Natural killer cell treated with Interleukin-12 subunit alpha and Interleukin-12 subunit beta and Interleukin-15 and Interleukin-18, amount 100 ng/mL, for 72 hours (primary cell): ENCODE data around the gene NELFCD. TPM values are rescaled to one million over a fixed set of nuclear protein-coding genes. Genes with fewer than 3 reads are reported as not detected.
"Not testable (repeated sequence)": the region's sequence is repeated elsewhere in the genome, so short reads cannot be mapped to it uniquely, and the experiment has no call there.

ENCODE experiments used
- ATAC-seq, 2 donors: fragments of 150-1000 bp; cut with Tn5 transposase in 1 of 2; sonication (Bioruptor Pico), chemical (Tn5 transposase) in 1 of 2; 2 replicates each; pipeline ENCODE4 v1.10.0; 2021
- DNase-seq: peaks from one replicate; pipeline ENCODE4 v3.0.0; 2022; ENCODE audit warnings: low spot score
- H3K27ac Mint-ChIP-seq, 2 donors: 1 replicate in 1 of 2; 2 replicates in 1 of 2; pipeline ENCODE4 v1.8.0; 2022; ENCODE audit warnings: mixed read lengths in 2 of 2, mild to moderate bottlenecking in 1 of 2, moderate library complexity in 1 of 2
- H3K27me3 Mint-ChIP-seq, 2 donors: 1 replicate in 1 of 2; 2 replicates in 1 of 2; pipeline ENCODE4 v1.8.0; 2022; ENCODE audit warnings: mixed read lengths in 2 of 2
- H3K36me3 Mint-ChIP-seq: one replicate; pipeline ENCODE4 v1.8.0; 2022; ENCODE audit warnings: mixed read lengths
- H3K4me1 Mint-ChIP-seq, 2 donors: 1 replicate in 1 of 2; 2 replicates in 1 of 2; pipeline ENCODE4 v1.8.0; 2022; ENCODE audit warnings: low read depth in 2 of 2, mixed read lengths in 2 of 2, mild to moderate bottlenecking in 1 of 2
- H3K4me3 Mint-ChIP-seq: one replicate; pipeline ENCODE4 v1.8.0; 2022; ENCODE audit warnings: mixed read lengths
- H3K9me3 Mint-ChIP-seq: 2 replicates; pipeline ENCODE4 v1.8.0; 2022; ENCODE audit warnings: mixed read lengths
- total RNA-seq, 2 donors: library from RNA; stranded (reverse); gene quantifications; one replicate each; pipeline ENCODE4 v1.2.3, GENCODE V29; 2022

The NELFCD gene, protein sequence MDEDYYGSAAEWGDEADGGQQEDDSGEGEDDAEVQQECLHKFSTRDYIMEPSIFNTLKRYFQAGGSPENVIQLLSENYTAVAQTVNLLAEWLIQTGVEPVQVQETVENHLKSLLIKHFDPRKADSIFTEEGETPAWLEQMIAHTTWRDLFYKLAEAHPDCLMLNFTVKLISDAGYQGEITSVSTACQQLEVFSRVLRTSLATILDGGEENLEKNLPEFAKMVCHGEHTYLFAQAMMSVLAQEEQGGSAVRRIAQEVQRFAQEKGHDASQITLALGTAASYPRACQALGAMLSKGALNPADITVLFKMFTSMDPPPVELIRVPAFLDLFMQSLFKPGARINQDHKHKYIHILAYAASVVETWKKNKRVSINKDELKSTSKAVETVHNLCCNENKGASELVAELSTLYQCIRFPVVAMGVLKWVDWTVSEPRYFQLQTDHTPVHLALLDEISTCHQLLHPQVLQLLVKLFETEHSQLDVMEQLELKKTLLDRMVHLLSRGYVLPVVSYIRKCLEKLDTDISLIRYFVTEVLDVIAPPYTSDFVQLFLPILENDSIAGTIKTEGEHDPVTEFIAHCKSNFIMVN
- total RNA-seq = 100 to 1,000 TPM in 1 of 2 donors, 10 to 100 TPM in 1; 89.1 to 106 TPM

DNA sequence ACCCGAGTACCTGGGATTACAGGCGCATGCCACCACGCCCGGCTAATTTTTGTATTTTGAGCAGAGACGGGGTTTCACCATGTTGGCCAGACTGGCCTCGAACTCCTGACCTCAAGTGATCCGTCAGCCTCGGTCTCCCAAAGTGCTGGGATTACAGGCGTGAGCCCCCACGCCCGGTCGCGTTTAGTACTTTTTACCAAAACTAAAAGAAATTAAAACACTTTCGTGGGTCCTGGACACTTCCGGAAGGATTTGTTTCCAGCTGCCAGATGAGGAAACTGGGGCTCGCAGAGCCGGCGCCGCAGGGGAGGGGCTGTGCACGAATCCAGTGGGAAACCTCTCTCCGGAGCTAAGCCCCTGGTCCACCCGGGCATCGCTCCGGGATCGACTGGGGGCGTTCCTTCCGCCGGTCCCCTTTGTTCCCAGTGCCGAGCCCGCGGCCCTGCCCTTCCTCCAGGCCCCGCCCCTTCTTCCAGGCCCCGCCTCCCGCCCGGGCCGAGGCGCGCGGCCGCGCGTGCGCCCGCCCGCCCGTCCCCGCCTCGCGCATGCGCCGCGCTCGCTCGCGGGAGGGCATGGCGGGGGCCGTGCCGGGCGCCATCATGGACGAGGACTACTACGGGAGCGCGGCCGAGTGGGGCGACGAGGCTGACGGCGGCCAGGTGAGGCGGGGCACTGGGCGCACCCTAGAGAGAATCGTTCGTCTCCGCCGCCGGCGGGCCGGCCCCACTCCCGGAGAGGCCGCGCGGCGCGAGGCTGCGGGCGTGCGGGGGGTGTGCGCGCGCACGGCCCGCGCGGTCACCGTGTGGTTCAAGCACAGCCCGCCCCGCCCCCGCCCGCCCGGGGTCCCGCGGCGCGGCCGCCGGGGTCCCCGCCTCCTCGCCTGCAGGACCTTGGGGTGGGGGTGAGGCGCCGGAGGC is at the start of gene NELFCD:
Gene NELFCD, plus strand, starts transcription at position 546 of the 917 bp plus-strand sequence. Its CDS starts 54 bp downstream, at position 600.
- H3K4me1 Mint-ChIP-seq = peaks cover 21 to 33% of the 10 kb centered on the region in 2 donors
- peaks cover 3% of the 10 kb centered on the region for H3K9me3 Mint-ChIP-seq
- peak within 1 kb of the TSS; percentile 88 for H3K4me3 Mint-ChIP-seq
- H3K36me3 Mint-ChIP-seq = peaks cover 6% of the 10 kb centered on the region
- peak; percentile 90 to 95 for ATAC-seq
- peak within 1 kb of the TSS; percentile 65 to 83 for H3K27ac Mint-ChIP-seq
- peak; percentile 92 for DNase-seq
- H3K27me3 Mint-ChIP-seq = no peaks in the 10 kb centered on the region

DNA sequence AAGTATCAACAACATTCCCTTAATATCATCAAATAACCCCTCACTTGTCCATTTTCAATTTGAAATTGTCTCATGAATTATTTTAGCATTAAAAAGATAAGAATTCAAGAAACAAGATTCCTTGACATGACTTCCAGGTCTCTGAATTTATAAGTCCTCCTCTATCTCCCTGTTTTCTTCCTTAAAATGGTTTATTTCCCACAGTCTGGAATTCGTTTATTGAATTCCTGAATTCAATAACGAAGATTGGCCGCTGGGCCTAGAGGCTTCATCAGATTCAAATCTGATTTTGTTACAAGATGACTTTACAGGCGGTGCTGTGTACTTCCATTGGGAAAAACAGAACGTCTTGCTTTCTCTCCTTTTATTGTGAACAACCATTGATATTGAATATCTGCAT is 48.9 kb upstream of the NELFCD start:
- DNase-seq = no peak
- no peak for ATAC-seq
- H3K27ac Mint-ChIP-seq = no peak overlapping the region
- H3K36me3 Mint-ChIP-seq = no peaks in the 10 kb centered on the region
- H3K4me1 Mint-ChIP-seq = no peaks in the 10 kb centered on the region
- H3K27me3 Mint-ChIP-seq = peaks cover 22 to 38% of the 10 kb centered on the region in 2 donors
- no peaks in the 10 kb centered on the region for H3K9me3 Mint-ChIP-seq
- H3K4me3 Mint-ChIP-seq = no peak overlapping the region

DNA sequence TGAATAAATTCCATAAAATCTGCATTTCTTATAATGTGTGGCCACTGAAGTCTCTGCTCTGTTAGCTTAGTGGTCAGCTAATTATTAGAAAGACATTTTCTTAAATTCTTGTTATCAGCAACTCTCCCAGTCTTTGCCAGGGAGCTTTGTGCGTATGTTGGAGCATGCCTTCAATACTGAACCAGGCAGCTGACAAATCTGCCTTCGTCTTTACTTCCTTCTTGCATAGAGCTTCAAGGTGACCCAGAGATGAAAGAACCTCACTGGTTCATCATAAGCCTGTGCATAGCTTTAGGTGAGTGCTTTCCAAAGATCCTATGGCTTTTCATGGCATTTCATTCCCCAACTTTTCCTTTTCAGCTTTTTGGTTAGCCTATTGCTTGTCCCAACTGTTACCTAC is 43.0 kb upstream of the NELFCD start:
- no peak for ATAC-seq
- Mint-ChIP-seq H3K4me1 (no peaks in the 10 kb centered on the region), H3K4me3 (no peak overlapping the region), H3K9me3 (no peaks in the 10 kb centered on the region), H3K27ac (no peak overlapping the region), H3K27me3 (peaks cover 28 to 43% of the 10 kb centered on the region in 2 donors), H3K36me3 (no peaks in the 10 kb centered on the region)
- no peak for DNase-seq

DNA sequence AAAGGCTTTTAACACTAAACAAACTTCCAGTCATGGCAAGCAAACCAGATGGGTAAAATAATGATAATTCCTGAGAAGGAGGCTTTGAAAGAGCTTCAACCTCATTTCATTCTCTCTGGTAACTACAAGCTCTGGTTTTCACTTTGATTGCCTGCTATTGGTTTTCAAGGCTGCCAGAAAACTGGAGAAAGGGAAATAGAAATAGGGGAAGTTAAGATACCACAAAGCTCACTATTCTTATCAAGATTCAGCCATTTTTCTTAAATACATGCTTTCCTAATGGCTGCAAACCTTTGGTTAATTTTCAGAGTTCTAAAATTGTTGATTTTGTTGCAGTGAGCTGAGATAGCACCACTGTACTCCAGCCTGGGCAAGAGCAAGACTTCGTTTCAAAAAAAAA is 42.5 kb upstream of the NELFCD start:
- Mint-ChIP-seq H3K27ac (no peak overlapping the region), H3K27me3 (peaks cover 27 to 43% of the 10 kb centered on the region in 2 donors), H3K4me3 (no peak overlapping the region), H3K36me3 (no peaks in the 10 kb centered on the region), H3K4me1 (no peaks in the 10 kb centered on the region), H3K9me3 (no peaks in the 10 kb centered on the region)
- DNase-seq (no peak), ATAC-seq (no peak)

DNA sequence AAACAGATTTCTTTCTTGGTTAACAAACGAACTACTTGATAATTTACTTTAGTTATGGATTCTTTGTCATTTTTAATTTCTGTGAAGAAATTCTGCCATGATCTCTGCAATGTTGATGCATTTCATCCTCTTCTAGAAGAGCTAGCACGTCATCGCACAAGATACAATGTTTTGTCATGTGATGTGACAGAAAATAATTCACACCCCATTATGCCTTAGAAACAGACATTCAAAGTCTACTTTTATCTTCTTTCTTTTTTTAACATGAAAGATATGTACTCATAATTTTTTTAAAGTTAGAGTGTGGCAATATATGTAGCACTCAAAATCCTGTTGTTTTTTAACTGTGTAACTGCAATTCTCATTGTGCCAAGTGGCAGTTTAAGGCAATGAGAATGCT is 39.6 kb upstream of the NELFCD start:
- Mint-ChIP-seq H3K27me3 (peaks cover 11 to 25% of the 10 kb centered on the region in 2 donors), H3K27ac (no peak overlapping the region), H3K4me1 (no peaks in the 10 kb centered on the region), H3K4me3 (no peak overlapping the region), H3K36me3 (no peaks in the 10 kb centered on the region), H3K9me3 (no peaks in the 10 kb centered on the region)
- no peak for ATAC-seq
- no peak for DNase-seq

DNA sequence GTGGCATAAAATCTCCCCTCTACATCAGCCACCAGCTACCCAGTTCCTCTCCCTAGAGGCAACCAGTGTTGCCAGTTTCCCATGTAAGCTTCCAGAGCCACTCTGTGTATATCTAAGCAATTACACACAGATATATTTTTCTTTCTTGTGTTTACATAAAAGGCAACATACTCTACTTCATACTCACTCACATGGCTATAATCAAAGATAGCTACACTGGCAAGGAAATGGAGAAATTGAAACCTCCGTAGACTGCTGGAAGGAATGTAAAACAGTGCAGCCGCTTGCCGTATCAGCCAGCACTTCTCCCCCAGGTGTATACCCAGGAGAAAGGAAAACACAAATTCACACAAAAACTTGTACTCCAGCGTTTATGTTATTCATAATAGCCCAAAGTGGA is 38.5 kb upstream of the NELFCD start:
- no peak for DNase-seq
- Mint-ChIP-seq H3K27ac (no peak overlapping the region), H3K9me3 (no peaks in the 10 kb centered on the region), H3K4me3 (no peak overlapping the region), H3K36me3 (no peaks in the 10 kb centered on the region), H3K27me3 (peaks cover 9 to 22% of the 10 kb centered on the region in 2 donors), H3K4me1 (no peaks in the 10 kb centered on the region)
- no peak for ATAC-seq

DNA sequence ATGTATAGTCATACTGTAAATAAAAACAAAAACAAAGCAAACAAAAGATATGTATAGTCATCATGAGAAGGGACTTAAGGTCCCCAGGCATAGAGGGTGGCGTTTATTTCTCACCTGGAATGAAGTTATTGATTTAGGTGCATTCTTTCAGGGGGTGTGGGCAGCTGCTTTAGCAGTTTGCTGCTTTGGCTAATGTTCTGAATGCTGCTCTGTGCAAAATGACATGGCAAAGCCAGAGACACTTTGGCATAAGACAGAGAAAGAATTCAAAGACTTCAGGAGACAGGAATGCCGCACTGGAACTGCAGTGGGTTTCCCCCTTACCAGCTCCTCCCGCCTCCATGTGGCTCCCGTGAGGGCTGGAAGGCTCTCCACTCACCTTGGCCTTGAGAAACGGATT is 36.4 kb upstream of the NELFCD start:
- Mint-ChIP-seq H3K4me1 (no peaks in the 10 kb centered on the region), H3K4me3 (no peak overlapping the region), H3K27ac (no peak overlapping the region), H3K9me3 (no peaks in the 10 kb centered on the region), H3K36me3 (no peaks in the 10 kb centered on the region), H3K27me3 (peaks cover 2 to 7% of the 10 kb centered on the region in 2 donors)
- DNase-seq = no peak
- ATAC-seq = no peak

DNA sequence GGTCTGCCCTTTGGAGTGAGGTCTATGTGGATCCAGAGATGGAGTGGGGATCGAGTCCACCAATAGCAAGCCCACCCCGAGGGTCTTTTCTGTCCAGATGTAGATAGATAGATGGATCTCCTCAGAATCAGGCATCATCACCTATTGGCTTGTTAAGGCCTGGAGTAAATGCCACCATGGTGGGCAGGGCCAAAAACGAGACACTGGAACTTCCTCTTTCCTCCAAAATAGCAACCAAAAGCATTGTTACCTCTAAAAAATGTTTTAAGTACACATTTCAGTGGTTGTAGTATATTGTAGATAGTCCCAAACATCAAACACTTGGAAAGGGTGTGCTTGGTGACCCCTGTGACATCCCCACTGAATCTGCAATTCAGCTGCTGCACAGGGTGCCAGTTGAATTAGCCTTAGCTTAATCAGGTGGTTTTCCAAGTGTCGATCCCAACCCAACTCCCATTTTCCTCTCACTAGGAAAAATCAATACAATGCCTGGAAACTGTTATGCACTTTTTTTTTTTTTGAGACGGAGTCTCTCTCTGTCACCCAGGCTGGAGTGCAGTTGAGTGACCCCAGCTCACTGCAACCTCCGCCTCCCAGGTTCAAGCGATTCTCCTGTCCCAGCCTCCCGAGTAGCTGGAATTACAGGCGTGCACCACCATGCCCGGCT is 35.0 kb upstream of the NELFCD start:
- H3K4me3 Mint-ChIP-seq = no peak overlapping the region
- H3K27me3 Mint-ChIP-seq = peaks cover 5 to 9% of the 10 kb centered on the region in 2 donors
- no peaks in the 10 kb centered on the region for H3K9me3 Mint-ChIP-seq
- H3K27ac Mint-ChIP-seq = no peak overlapping the region
- DNase-seq = no peak
- ATAC-seq = no peak
- H3K4me1 Mint-ChIP-seq = no peaks in the 10 kb centered on the region
- H3K36me3 Mint-ChIP-seq = no peaks in the 10 kb centered on the region

DNA sequence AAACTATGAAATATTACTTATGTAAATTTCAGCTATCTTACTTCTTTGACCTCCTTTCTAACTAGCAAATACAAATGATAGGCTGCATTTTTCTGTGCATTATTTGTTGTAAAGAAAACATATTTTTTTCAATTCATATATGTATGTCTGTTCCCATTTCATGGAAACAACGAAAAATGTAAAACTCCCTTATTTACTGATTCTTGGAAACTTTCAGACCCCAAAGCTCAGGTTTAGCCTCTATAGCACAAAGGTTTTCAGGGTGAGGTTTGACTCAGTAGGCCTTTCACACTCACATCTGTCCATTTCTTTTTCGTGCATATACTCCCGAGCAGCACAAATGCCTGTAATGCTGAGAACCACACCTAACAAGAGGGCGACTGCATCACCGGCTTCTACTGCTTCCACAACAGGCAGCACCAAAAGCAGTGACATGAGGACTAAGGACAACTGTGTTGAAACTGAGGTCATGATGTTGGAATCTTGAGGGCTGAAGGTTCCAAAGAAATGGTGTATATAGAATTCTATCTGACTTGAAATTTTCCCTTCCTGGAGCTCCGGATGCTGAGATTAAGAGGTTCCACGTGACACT is 33.2 kb upstream of the NELFCD start:
- not testable (repeated sequence) for H3K4me1 Mint-ChIP-seq, H3K27me3 Mint-ChIP-seq, ATAC-seq, H3K27ac Mint-ChIP-seq, H3K36me3 Mint-ChIP-seq, H3K9me3 Mint-ChIP-seq, DNase-seq, H3K4me3 Mint-ChIP-seq

DNA sequence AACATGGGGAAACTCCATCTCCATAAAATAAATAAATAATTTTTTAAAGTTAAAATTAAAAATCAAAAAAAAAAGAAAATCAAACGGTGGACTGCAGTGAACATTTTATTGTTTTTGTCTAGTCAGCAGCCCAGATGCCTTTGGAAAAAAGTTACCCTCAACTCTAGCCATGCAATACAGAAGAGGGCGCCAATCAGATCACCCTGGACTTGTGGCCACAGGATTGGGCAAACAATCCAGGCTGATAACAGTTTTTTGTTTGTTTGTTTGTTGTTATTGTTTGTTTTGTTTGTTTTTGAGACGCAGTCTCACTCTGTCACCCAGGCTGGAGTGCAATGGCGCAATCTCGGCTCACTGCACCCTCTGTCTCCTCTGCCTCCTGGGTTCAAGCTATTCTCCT is 30.5 kb upstream of the NELFCD start:
- ATAC-seq (no peak), DNase-seq (no peak)
- no peak overlapping the region for H3K4me3 Mint-ChIP-seq
- peaks cover 7 to 8% of the 10 kb centered on the region in 2 donors for H3K27me3 Mint-ChIP-seq
- H3K9me3 Mint-ChIP-seq = no peaks in the 10 kb centered on the region
- no peaks in the 10 kb centered on the region for H3K36me3 Mint-ChIP-seq
- H3K4me1 Mint-ChIP-seq = no peaks in the 10 kb centered on the region
- H3K27ac Mint-ChIP-seq = no peak overlapping the region

DNA sequence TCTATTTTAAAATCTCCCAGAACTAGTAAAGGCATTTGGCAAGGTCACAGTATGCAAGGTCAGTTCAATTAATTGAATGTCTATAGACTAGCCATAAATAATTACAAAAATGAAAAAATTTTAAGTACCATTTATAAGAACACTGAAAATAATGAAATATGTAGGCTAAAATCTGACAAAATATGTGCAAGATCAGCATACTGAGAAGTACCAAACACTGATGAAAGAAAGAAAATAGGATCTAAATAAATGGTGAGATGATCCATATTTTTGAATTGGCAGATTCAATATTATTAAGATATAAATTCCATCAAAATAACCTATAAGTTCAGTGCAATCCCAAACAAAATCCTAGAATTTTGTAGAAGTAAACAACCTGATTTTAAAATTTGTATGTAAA is 28.0 kb upstream of the NELFCD start:
- Mint-ChIP-seq H3K27me3 (peaks cover 7 to 8% of the 10 kb centered on the region in 2 donors), H3K27ac (no peak overlapping the region), H3K36me3 (no peaks in the 10 kb centered on the region), H3K4me3 (no peak overlapping the region), H3K4me1 (no peaks in the 10 kb centered on the region), H3K9me3 (no peaks in the 10 kb centered on the region)
- DNase-seq (no peak), ATAC-seq (no peak)

DNA sequence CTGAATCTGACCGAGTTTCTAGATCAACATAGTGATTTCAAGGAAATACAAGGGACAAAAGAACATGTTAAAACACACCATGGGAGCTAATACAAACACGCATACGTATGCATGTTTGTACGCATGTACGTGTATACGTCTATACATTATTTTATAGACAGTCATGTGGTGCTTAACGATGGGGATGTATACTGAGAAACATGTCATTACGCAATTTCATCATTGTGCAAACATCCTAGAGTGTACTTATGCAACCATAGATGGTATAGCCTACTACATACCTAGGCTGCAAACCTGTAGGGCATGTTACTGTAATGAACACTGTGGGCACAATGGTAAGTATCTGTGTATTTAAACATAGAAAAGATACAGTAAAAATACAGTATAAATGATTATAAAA is 25.0 kb upstream of the NELFCD start:
- peaks cover 5% of the 10 kb centered on the region in 2 donors for H3K27me3 Mint-ChIP-seq
- no peaks in the 10 kb centered on the region for H3K9me3 Mint-ChIP-seq
- H3K4me1 Mint-ChIP-seq = no peaks in the 10 kb centered on the region
- no peak overlapping the region for H3K27ac Mint-ChIP-seq
- H3K36me3 Mint-ChIP-seq = no peaks in the 10 kb centered on the region
- peak in 1 of 2 donors; percentile 57 for ATAC-seq
- no peak for DNase-seq
- no peak overlapping the region for H3K4me3 Mint-ChIP-seq

DNA sequence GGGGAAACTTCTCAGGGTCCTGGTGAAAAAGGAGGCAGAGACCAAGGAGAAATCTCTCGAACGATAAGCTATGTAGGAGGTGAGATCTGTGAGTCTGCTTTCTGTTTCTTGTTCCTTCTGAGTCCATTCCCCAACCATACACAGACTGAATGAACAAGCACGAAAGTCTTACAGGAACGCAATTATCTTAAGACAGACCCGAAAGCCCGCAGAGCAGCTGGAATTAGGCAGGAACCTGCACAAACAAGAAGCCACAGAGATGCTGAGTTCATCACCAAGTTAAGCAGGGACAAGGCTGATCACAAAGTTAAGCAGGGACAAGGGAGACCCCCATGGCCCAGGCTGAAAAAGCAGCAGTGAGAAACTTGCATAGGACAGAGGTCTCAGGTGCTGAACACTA is 21.4 kb upstream of the NELFCD start:
- Mint-ChIP-seq H3K27me3 (peaks cover 4 to 22% of the 10 kb centered on the region in 2 donors), H3K36me3 (no peaks in the 10 kb centered on the region), H3K9me3 (no peaks in the 10 kb centered on the region), H3K4me3 (no peak overlapping the region), H3K4me1 (no peaks in the 10 kb centered on the region), H3K27ac (no peak overlapping the region)
- no peak for DNase-seq
- no peak for ATAC-seq
